ENCODE results near the gene DNAH3. TPM values are rescaled to one million over a fixed set of nuclear protein-coding genes. Genes with fewer than 3 reads are reported as not detected.

The DNAH3 gene
- total and polyA plus RNA-seq, 2 of the 13 experiments (the other 11 are each of a cell fraction or from before 2014, with no cell fraction given), result 0.07 to 0.08 TPM

- TF ChIP-seq NFATC3 (CRISPR knock-in tag; IDR thresholded peaks at IDR 0.05), result no peak
- peak; percentile 78 for TF ChIP-seq PPARG (CRISPR knock-in tag; conservative IDR thresholded peaks at IDR 0.05)
- TF ChIP-seq ATF1 (CRISPR knock-in tag; IDR thresholded peaks at IDR 0.05), result peak; percentile 42; the same call in 1 of the 2 replicates
- TF ChIP-seq ZNF10 (CRISPR knock-in tag; IDR thresholded peaks at IDR 0.05; ENCODE audit: borderline replicate concordance, low read depth), result no peak
- TF ChIP-seq ZNF260 (CRISPR knock-in tag; IDR thresholded peaks at IDR 0.05; ENCODE audit: borderline replicate concordance, low read depth), result no peak
- TF ChIP-seq ZNF180 (CRISPR knock-in tag; IDR thresholded peaks at IDR 0.05; ENCODE audit: borderline replicate concordance, low read depth), result 0 out of 2 replicates have a peak, but pooled peaks have one; percentile 5
- TF ChIP-seq TFE3 (CRISPR knock-in tag; IDR thresholded peaks at IDR 0.05), result no peak; the same call in 1 of the 2 replicates
- TF ChIP-seq FOSL1 (CRISPR knock-in tag; IDR thresholded peaks at IDR 0.05; ENCODE audit: borderline replicate concordance), result peak; percentile 65; the same call in 1 of the 2 replicates
- TF ChIP-seq RARA (CRISPR knock-in tag; IDR thresholded peaks at IDR 0.05), result peak; percentile 90
- peak; percentile 44; the same call in 1 of the 2 replicates for TF ChIP-seq ZBTB43 (CRISPR knock-in tag; conservative IDR thresholded peaks at IDR 0.05)
- 0 out of 2 replicates have a peak, but pooled peaks have one; percentile 45 for TF ChIP-seq NKX3-1 (CRISPR knock-in tag; IDR thresholded peaks at IDR 0.05)
- no peak for TF ChIP-seq ZNF646 (CRISPR knock-in tag; IDR thresholded peaks at IDR 0.05)
- TF ChIP-seq SIN3B (IDR thresholded peaks at IDR 0.05; ENCODE audit: low read length), result no peak
- no peak for TF ChIP-seq PCBP2 (optimal IDR thresholded peaks at IDR 0.05; ENCODE audit: low read depth, low read length, poor library complexity, severe bottlenecking)
- 0 out of 2 replicates have a peak, but pooled peaks have one; percentile 16 for TF ChIP-seq NR2F2 (IDR thresholded peaks at IDR 0.05; ENCODE audit: borderline replicate concordance, low read depth)
- TF ChIP-seq SAFB2 (CRISPR knock-in tag; IDR thresholded peaks at IDR 0.05; ENCODE audit: borderline replicate concordance, low read depth), result no peak
- TF ChIP-seq SALL1 (CRISPR knock-in tag; IDR thresholded peaks at IDR 0.05), result peak; percentile 92
These were observed 35.7 kb upstream of the DNAH3 start (continued) for GRCh38 chr16:21186326-21186691.

All from HepG2 (cell line).